NCI-H460 (cell line): ENCODE data around the gene C1orf105. TPM values are rescaled to one million over a fixed set of nuclear protein-coding genes. Genes with fewer than 3 reads are reported as not detected.

ENCODE experiments used
- DNase-seq: peaks from one replicate; pipeline ENCODE4 v3.0.0-alpha.2; 2016; ENCODE audit warnings: low read depth; ENCODE audit errors: extremely low read depth
- total RNA-seq: library from RNA; depleted of rRNA; stranded (reverse); fragments of >200 nt; shearing (Covaris generic); gene quantifications from 2 replicates; pipeline ENCODE4 v1.2.3, GENCODE V29; 2014

The C1orf105 gene
- total RNA-seq, 1 experiment from 2014 or later = not detected

DNA sequence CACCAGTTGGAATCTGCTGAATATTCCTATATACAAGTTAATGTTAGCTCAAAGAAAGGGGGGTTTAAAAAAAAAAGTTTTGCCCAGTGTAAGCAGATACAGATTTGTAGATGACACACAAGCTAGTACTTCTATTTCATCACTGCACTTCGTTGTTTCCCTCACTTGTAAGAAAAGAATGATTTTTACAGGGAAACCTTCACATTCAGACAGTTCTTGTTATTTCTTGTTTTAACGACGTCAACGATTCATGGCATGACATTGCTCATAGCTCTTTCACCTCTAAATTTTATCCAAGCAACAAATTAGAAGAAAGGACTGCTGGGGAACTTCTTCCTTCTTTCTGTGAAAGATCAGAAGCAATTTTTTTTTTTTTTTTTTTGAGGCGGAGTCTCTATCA lies 25.7 kb upstream of the C1orf105 start:
- DNase-seq = no peak

DNA sequence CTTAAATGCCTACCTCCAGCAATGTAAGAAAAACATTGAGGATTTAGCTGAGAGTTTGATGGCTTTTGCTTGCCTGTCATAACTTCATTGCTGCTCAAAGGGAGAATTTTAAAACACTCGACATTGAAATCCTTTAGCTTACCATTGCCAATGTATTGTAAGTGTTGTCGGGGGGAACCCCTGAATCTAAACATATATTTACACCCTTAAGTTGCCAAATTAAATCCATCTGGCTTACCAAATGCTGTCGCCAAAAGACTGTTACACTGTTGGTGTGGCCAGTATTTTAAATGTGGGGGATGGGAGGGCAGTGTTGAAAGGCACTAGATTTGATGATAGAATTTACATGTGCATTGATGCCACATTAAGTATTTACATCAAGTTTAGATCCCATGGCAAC lies 24.9 kb upstream of the C1orf105 start:
- no peak for DNase-seq

DNA sequence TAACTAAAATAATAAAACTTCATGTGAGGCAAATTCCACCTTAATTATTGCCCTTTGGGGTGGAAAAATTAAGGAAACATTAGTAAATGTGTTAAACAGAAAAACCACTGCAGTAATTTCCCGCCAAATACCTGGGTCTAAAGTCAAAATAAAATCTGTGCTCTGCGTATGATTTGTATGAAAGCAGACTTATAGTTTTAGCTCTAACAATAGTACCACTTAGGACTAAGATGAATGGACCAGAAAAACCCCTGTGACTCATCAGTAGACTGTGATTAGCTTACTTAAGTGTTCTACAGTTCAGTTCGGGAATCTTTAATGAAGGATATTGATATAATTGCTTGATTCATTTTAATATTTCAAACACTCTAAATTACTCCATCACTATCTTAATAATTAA lies 23.3 kb upstream of the C1orf105 start:
- DNase-seq = no peak

DNA sequence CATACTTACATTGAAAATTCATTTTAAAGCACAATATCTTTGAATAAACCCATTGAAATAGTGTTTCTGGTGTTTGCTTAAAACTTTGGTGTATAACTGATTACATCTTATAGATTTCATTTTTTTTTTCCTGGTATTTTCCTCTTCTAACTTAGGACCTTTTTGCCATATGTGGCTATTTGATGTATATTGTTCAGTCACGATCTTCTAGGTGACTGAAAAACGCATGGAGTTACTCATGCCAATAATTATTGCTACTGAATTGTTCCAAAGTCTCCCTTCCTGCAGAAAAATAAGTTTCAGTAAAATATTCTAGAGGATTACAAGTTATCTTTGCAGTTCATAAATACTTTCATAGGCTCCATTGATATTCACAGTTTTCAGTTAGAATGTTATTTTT lies 22.9 kb upstream of the C1orf105 start:
- no peak for DNase-seq

DNA sequence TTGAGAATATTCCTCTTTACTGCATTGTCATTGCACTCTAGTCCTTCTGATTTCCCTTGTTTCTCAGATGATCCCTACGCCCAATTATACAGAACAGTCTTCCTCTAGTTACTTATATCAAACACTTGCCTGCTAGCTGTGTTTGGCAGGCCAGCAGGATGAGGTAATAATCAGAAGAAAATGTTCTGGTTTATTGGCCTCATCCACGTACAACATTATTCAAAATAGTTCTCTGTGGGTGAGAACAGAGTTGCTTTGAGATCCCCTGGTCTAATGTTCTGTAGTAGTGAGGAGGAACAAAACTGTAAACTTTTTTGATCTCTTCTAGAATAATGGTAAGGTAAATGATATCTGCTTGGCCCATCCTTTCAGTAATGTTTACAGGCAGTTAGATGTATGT lies 22.3 kb upstream of the C1orf105 start:
- no peak for DNase-seq

DNA sequence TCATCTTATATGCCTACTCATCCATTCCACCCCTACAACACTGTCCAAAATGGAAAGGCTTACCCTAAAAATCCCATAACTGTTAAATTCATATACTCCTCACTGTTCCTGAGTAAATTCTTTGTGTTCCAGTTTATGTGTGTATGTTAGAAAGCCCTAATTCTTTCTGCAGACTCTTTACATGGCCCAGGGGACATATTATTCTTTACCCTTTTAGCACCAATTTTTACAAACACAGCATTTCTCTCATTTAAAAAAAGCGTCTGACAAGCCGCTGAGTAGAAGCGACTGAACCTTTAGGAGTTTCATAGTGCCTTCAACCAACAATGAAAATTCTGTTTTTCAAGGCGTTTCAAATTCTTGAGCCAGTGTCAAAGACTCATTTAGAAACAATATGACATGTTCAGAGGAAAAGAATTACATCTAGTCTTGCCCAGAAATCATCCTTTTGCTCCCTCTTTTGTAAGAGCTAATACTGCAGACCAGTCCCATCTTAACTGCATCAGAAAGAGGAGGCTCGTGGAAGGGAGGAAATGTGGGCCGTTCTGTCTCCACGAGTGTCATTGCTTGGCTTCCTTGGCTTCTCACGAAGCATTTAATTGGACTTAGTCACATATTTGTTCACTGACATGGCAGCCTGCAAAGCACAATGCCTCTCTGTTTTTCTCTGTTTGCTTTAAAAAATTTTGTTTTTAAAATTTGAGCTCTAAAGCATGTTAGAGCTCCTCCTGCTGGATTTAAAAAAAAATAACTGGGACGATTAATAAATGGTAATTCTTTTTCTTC lies 21.3 kb upstream of the C1orf105 start:
- DNase-seq = peak; percentile 90

DNA sequence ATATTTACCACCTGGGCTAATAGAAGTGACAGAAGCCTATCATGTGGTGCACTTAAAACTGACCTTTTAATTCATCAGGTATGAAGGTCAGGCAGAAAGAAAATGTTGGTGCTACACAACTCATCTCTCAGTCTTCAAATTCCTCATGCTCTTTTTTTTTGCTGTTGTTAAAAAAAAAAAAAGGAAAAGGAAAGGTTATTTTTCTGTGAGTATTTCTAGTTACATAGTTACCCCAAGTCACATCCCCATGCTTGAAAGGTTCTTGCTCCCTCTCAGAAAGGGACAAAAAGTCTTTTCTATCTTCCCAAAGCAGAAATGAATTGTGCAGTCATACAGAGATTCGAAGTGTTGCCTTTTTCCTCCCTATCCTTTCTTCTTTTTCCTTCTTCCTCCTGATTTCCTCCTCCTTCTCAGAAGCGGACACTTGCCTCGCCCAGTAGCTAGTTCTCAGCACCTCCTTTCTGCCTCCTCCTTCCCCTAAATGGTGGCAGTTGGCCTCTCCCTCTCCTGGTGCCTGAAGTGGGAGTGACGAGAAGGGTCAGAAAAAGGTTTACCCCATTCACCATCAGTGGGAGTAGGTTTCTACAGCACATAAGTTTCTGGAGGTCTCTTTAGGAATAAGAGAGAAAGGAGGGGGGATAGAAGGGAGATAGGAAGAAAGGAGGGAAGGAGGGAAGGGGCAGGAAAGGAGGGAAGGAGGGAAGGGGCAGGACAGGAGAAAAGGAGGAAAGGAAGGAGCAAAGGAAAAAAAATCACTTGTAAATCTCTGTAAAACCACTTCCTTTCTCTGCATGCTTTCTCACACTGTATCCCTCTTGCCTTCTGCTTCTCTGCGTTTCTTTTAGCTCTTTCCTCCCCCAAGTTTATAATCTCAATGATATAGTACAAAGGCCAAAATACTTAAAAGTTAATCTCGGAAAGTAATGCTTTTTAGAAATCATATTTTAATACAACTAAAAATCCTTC lies 20.4 kb upstream of the C1orf105 start:
- DNase-seq = no peak

DNA sequence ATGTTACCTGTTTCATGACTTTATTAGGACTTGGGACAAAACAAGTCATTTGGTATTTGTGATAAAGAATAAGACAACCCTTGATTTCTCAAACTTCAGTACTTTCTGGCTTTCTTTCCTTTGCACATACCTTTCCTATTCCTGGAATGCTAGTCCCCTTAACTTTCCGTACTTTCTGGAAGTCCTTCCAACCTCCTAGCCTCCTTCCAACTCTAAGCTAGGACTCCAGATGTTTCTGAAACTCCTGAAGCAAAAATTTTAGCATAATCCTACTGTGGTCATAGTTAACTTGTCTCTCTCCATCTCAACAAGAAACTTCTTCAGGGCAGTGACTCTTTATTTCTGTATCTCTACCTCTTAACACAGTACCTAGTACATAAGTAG lies 19.8 kb upstream of the C1orf105 start:
- no peak for DNase-seq

DNA sequence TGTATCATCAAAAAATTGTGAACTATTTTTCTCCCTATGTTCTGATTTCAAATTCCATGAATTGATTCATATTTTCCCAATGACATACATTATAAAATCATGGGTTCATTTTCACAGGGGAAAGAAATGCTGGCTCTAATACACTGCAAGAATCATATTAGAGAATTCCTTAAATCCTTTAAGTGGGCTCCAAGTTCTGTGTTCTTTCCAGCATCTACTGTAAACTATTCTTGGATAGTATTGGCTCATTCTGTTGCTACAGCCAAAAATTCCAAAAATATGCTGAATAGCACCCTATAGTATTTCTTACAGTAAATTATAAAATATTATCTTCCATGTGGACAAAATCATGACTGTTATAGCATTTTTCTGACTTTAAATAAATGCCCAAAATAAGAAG lies 19.0 kb upstream of the C1orf105 start:
- DNase-seq = no peak

DNA sequence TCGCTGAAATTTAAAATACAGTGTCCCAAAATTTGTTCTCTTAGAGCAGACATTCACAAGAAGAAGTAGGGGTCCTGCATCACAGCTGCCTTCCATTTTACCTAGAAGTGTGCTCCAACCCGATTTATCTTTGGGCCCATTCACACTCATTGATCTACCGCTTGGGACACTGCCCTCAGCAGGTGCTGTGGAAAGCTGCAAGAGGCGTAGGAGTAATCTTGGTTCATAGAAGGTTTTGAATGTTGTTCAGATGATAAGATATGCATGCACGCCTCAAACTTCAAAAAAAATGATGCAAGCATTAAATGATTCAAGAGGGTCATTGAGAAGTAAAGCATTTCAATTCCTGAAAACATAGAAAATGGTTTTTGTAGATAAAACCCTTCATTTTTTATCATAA lies 18.6 kb upstream of the C1orf105 start:
- DNase-seq = no peak

DNA sequence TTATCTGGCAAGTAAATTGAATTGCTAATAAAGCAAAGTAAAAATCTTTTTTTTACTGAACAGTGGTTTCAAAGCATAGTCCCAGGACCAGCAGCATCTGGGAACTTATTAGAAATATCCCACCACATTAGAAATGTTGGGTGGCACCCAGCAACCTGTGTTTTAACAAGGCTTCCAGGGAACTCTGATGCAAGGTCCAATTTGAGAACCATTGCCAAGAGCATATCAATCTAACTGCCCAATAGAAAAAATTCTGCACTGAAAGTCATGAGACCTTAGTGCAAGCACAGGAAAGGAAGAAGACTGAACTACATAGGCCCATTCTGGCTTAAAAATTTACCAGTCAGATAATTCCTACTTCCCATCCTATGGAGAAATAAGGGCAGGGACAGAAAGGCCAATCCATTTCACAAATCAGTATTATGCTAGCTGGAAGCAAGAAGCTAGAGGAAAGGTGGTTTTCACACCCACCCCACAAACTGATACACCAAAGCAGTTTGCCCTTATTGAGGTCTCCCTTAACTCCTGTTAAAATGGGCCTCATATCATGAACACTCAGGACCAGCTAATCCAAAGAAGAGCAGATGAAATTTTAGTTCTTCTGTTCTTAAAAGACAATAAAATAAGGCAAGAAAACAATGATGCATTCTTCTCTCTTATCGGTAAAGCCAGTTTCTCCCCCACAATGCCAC lies 17.5 kb upstream of the C1orf105 start:
- DNase-seq = no peak

DNA sequence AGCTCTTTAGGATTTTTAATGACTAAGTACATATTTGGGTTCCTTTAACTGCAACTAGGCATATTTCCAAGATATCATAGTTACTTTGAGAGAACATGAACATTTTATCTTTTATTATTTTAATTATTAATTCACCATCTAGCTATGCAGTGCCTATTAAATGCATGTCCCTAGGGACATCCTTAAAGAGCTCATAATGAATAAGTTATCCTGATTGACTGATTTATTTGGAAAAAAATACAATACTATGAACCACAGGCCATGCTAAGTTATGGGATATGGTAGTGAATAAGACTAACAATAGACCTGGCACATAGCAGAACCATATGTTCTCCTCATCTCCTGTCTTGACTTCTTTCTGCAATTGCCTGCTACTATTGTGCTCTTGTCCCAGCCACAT lies 16.4 kb upstream of the C1orf105 start:
- DNase-seq = no peak

DNA sequence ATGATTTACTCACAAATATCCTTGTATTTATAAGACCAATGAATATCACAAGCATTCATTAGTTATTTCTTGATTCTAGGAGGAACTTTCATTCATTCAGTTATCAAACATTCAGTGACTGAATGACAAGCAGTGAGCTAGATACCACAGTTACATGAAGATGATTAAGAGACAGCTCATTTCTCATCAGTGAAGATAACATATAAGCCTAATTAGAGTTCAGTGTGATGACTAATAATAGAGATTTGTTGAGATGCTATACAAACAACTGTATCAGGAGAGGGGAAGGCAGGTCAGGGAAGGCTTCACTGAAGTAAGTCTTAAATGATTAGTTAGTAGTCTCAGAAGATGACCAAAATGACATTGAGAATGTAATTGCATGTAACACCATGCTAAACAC lies 14.6 kb upstream of the C1orf105 start:
- no peak for DNase-seq

DNA sequence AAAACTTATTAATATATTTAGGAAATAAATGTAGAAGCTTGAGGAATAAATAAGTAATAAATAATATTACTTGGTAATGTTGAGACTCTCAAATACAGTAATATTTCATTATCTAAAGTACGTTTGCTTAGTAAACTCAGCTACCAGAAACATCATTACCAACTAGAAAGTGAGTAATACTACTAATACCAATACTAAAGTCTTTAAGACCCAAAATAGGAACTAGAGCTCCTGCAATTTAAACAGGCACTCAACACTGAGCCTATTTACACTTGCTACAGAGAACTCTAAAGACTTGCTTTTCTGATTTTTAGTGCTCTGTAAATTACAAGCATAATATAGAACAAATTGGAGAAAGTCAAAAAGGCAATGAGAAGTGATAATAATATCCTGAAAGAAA lies 13.5 kb upstream of the C1orf105 start:
- DNase-seq = no peak

DNA sequence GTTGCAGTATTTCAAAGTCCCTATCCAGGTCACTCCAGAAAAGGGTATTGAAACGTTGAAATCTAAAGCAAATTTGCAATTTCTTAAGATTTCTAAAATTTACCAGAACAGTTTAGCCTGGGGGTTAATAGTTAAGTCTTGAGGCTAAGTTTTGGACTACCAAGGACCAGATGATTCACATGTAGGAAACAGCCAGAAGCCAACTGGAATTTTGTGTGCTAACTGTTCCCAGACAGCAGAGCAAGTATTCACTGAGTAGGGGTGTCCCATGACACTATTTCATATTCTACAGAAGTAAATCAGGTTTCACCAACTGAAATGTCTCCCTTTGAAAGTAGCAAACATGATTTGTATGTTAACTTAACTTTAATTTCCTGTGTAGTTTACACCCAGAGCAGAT lies 11.5 kb upstream of the C1orf105 start:
- no peak for DNase-seq

DNA sequence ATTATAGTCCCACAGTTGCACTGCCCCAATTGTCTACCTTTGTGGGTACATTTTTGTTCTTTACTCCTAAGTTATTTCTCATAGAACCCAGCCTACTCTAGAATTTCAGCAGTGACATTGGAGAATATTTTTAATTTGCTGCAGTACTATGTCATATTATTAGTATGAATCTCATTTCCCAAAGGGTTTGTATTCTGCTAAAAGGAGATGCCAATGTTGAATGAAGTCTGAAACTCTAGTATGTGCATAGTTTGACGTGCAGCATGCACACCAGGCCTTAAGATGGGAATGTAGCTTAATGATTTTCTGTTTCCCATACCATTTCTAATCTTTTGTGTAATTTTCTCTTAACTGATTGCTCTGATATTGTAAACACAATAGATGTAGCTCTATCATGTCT lies 10.5 kb upstream of the C1orf105 start:
- no peak for DNase-seq

DNA sequence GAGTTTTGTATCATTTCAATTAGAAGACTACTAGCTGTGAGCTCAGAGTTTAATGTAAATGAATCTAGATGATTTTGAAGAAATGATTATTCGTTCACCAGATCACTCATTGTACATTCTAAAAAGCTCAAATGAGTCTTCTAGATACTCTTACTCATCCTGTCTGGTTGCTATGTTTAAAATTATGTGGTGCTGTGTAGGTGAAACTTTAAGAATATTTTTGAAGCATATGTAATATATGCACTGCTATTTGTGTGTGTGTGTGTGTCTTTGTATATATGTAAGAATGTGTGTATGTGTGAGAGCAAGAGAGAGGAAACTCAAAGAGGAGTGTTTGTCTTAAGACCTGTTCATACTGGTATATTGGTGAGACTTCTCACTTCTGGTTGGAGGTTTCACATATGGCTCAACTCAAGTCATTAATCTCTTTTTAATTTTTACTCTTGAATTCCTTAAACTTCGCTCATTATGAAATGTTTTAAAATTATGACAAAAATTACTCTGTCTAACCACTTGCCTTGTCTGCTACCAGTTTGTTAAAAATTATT lies 8.6 kb upstream of the C1orf105 start:
- DNase-seq = no peak

DNA sequence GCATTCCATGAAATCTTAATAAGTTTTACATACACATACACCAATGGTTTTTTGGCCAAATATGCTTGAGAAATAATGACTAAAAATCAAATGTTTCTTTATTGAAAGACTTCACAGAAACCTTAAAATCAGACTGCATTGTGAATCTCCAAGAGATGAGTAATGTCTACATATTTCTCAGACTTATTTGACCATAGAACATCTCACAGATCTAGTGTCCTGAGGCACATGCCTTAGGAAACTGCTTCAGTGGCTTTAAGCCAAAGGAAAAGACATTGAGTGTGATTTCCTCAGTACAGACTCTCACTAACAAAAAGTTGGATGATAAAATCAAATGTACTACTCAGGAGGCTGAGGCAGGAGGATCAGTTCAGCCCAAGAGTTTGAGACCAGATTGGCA lies 6.2 kb upstream of the C1orf105 start:
- no peak for DNase-seq

DNA sequence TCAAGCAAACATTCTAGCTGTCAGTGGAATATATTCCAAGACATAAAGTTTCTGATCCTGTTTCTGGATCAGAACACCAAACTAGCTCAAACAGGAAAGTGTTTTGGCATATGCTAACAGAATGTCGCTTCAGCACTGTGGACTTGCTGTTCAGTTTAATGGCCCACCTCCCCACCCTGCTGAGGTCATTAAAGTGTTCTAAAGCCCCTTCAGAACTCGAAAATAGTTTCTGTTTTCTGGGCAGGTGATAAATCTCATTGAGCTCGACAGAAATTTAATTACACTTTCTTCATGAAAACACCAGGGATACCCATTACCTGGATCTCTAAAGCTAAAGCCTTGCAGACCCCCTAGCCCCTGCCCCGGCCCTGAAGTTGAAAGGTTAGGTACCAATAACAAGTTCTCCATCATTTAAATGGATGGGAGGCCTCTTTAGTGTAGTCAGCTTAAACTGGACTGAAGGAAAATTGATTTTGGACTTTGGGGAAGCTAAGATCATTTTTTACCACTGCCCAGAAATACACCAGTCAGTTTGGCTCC lies 3.9 kb upstream of the C1orf105 start:
- DNase-seq = no peak

DNA sequence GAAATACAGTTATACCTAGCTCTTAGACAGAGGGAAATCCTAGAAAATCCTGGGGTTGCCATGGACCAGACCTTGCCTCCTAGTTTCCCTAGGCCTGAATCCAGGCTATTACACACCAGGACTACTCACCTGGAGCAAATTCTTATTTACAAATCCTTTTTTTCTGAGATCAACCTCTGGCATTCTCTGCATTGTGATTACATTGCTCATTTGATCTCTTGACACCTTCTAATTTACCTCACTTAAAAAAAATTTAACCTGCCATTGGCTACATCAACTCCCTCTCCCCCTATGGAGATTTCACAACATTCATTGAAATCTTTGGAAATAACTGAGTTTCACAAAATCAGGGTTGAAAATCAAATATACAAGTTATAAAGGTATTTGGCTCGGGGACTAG lies 2.9 kb upstream of the C1orf105 start:
- no peak for DNase-seq
